GM18508 (cell line): ENCODE measurements around the gene HS2ST1.
A peak's percentile ranks its signal among the peaks of the same experiment; 100 is the strongest.

Experiments
- ATAC-seq: cut with Tn5 transposase; IDR thresholded peaks from one replicate; pipeline ENCODE4 v1.9.1; 2021; ENCODE audit warnings: moderate number of reproducible peaks; ENCODE audit not compliant: insufficient read depth, unreplicated experiment

Gene HS2ST1

GRCh38 chr1:87129606-87130005 lies 215.2 kb downstream of the HS2ST1 start:
- ATAC-seq = no peak

GRCh38 chr1:87130438-87130837 lies 216.0 kb downstream of the HS2ST1 start:
- ATAC-seq = no peak

GRCh38 chr1:87131809-87132283 lies 217.4 kb downstream of the HS2ST1 start:
- peak; percentile 90 for ATAC-seq

- no peak for ATAC-seq
Measured at GRCh38 chr1:87132284-87132870, 217.9 kb downstream of the HS2ST1 start.

- no peak for ATAC-seq
Measured at GRCh38 chr1:87134061-87134460, 219.6 kb downstream of the HS2ST1 start.

GRCh38 chr1:87134625-87135328 lies 220.3 kb downstream of the HS2ST1 start:
- ATAC-seq = no peak

- ATAC-seq = no peak
Measured at GRCh38 chr1:87135329-87135712, 220.9 kb downstream of the HS2ST1 start.

GRCh38 chr1:87136607-87137341 lies 222.3 kb downstream of the HS2ST1 start:
- ATAC-seq = no peak

GRCh38 chr1:87137342-87137739 lies 222.9 kb downstream of the HS2ST1 start:
- ATAC-seq = no peak

GRCh38 chr1:87140831-87141540 lies 226.6 kb downstream of the HS2ST1 start:
- no peak for ATAC-seq

- ATAC-seq = no peak
Measured at GRCh38 chr1:87141556-87141955, 227.1 kb downstream of the HS2ST1 start.

GRCh38 chr1:87143413-87144135 lies 229.1 kb downstream of the HS2ST1 start:
- no peak for ATAC-seq

GRCh38 chr1:87144316-87144895 lies 230.0 kb downstream of the HS2ST1 start:
- no peak for ATAC-seq

- no peak for ATAC-seq
Measured at GRCh38 chr1:87144981-87145380, 230.5 kb downstream of the HS2ST1 start.

GRCh38 chr1:87146538-87146937 lies 232.1 kb downstream of the HS2ST1 start:
- no peak for ATAC-seq

GRCh38 chr1:87146986-87147385 lies 232.6 kb downstream of the HS2ST1 start:
- ATAC-seq = no peak

GRCh38 chr1:87147851-87148250 lies 233.4 kb downstream of the HS2ST1 start:
- ATAC-seq = no peak

- no peak for ATAC-seq
Measured at GRCh38 chr1:87148661-87149060, 234.2 kb downstream of the HS2ST1 start.

GRCh38 chr1:87149241-87150041 lies 235.0 kb downstream of the HS2ST1 start:
- no peak for ATAC-seq
